Activated gamma-delta T cell (primary cell): ENCODE results near the gene GNAL.

Experiments
- DNase-seq: peaks from one replicate; lab custom pipeline; 2025; lab: John Stamatoyannopoulos, UW

The GNAL gene

DNA sequence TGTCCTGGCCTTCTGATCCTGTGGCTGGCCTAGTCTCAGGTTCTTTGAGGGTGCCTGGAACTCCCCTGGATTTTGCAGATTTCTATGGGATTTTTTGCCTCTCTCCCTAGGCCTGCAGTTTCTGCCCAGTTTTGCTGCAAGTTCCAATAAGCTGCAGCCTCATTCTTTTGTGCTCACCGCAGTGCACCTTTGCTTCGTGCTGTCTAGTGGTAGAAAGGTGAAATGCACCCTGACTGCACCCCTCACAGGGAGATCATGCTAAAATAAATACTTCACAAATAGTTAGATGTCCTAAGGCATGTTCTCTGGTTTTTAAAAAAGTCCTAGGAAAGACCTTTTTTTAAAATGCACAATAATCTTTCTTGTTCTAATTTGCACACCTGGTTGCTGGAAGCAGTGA lies 72.5 kb downstream of the GNAL start:
- DNase-seq, result no peak

DNA sequence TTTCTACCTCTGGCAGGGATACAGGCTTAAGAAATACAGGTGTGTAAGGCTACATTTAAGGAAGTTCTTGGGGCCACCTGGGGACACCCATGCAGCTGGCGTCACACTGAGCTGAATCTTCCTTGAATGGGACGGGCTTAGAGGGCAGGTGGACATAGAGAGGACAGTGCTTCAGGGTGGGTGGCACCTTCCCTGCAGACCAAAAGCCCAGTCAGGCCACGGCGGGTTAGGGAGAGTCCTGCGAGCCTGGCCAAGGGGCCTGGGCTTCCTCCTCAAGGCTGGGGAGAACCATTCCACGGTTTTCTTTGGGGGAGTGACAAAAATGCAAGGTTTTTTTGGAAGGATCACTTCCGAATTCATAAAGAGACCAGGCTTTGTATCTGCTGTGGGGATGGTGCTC lies 73.4 kb downstream of the GNAL start:
- no peak for DNase-seq

DNA sequence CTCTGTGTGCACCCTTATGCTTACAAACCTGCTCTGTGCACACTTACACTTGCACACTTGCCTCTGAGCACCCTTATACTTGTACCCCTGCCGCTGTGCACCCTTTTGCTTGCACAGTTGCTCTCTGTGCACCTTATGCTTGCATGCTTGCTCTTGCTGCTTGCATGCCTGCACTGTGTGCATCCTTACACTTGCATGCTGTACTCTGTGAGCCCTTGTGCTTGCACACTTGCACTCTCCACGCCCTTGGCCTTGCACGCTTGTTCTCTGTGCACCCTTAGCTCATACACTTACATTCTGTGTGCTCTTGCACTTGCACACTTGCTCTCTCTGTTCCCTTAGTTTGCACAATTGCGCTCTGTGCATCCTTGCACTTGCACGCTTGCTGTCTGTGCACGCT lies 78.3 kb downstream of the GNAL start:
- no peak for DNase-seq

DNA sequence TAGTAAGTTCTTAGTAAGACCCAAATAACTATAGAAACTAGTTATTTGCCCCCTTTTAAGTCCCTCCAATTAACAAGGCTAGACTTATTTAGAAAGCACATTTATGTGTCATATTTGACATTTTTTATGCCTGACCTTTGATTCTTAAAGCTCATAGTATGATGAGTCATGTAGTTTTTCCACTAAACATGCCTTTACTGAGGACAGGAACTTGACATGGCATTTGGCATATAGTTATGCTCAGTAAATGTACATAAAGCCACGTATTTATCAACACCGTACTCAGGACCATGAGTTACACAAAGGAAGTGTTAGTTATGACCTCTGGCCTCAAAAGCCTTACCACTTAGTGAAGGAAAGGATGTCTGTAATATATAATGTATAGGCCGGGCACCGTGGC lies 78.9 kb downstream of the GNAL start:
- DNase-seq, result no peak

DNA sequence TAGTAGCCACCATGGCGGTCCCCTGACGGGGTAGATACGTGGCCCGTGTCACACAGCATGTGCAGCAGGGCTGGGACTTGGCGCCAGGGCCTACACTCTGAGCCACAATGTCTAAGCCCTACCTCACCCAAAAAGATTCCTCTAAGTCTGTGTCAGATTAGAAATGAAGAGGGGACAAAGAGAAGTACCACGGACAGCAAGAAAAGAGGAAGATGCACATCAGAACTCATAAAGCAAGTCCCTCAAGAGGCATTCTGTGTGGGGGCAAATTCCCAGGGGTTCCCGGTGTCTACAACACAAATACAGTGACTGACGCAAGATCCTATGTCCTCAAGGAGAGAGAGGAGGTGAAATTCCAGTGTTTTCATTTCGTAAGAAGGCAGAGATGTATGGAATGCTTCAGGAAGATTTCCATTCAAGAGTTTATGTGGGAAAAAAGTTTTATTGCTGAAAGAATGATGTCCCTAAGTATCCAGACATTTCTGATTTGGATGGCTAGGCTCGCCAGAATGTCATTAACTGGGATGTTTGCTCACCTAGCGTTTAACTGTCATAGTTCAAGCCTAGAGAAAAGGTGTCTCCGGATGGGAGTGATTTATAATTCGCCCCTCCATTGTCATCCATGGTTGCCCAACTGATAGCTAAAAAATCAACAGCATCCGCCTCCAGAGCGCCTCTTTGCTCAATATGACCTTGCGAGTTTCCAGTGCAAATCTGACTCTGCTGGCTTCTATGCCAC lies 86.5 kb downstream of the GNAL start:
- no peak for DNase-seq

DNA sequence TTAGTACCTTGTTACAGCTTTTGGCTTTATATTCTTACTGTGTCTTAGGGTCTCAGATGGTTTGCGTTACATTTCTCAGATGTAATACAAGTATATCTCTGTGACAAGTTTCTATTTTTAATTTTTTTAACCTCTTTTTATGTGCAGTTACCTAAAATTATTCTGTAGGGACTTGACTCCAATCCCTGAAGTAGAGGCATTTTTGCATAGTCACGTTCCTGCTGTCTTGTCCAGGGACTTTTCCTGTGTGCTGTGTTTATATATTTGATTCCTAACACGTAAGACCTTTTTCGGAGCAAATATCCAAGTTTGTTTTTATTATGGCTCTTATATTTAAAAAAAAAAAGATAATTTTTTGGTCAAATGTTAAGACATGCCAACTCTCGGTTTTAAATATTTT lies 91.0 kb downstream of the GNAL start:
- no peak for DNase-seq

DNA sequence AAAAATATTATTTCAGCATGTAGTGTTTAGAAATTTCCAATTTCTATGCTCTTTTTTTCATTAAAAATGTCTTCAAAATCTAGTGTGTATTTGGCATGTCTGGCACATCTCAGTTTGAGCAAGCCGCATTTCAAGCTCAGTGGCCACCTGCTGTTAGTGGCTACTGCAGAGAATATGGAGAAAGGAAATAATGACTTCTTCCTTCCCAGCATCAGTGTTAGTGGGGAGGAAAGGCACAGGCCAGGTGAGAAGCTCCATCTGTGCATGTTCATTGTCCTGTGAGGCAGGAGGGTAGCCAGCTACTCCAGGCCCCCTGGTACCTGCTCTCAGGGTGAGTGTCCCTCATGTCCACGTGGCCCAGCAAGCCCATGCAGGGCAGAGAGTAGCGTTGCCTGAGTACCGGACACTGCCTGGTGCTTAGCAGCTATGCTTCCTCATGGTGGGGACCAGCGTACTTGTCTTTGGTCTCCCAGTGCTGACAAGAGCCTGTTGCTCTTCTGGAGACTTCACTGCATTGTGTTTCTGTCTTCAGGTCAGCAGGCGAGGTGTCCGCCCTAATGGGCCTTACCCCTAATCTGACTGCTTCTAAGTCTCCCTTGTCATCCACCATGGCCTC lies 94.8 kb downstream of the GNAL start:
- DNase-seq, result no peak

DNA sequence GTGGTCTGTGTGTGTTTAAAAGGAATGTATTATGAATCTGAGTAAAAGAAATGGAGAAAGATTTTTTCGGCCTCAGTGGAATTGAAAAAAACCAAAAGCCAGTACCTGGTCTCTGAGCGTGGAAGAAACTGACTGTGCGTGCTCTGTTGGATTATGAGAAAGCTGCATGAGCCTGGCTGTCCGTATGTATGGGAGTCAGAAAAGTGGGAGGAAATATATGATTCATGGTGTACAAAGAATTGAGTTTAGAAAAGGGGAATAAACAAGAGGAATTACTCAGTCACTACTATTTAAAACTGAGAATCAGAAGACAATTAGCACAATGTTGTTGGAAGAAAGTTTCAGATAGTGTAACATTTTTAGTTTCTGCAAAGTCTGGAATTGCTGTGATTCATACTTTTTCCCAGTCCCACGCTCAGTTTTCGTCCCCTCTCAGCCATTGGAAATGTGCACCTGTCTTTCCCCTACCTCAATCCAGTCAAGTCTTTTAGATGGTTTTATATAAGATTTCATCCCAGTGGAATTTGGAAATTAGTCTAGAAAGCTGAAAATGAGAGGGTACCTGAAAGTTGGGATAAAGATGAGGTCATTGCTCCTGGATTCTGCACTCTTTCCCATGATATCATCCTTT lies 95.7 kb downstream of the GNAL start:
- DNase-seq, result no peak

DNA sequence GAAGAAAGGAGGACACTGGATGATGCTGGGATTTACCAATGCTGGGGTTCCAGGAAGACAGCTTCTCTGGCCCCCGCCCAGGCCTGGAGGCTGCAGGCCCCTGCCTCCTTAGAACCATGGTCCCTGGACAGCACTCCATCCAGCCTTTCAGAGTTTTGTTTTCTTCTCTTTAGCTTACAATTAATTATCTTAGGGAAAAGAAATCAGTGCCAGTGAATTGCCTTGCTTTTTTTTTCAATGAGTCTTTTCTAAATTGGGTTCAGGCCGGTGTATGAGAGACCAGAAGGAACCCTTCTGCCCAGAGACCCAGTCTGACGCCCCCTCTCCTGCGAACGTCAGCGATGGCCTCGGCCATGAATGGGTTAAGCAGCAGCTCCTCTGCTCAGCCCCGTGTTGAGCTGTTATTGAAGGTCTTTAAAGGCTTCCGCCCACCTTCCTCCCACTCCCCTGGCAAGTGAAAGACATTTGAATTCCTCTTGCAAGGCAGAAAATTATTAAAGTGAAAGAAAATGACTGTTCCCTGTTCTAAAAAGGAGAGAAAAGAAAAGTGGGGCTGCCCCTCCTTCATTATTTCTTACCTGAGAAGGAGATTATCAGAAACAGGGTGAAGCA lies 96.5 kb downstream of the GNAL start:
- no peak for DNase-seq

DNA sequence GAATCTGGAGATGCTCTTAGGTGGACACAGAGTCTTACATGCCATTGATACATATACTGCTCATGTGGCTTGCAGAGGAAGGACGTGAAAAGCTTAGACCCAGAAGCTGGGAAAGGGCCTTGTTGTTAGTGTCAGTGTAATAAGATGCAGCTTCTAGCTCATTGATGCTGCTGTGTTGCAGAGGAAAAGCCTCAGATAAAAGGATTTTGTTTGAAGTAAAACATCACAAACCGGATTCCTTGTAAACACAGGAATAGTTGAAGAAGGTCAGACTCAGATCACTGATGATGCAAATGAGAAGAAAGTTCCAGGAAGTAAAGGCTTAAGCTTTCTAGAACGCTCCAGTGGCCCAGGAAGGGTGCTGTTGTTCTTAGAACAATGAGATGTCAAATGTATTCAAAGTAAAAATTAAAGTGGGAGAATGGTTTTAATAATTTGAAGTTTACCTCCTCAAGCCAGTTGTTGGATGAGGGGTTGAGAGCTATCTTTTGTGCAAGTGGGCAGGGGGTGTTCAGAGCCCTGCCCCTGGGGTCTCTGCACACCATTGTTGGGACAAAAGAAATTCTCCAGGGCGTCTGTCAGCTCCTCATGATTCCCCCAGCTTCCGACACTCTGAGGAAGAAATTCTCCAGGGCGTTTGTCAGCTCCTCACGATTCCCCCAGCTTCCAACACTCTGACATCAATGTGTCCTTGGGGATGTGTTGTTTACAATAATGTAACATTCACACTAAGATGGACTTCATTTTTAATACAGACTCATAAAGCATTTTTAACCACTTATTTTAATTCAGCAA lies 100.8 kb downstream of the GNAL start:
- DNase-seq, result no peak

DNA sequence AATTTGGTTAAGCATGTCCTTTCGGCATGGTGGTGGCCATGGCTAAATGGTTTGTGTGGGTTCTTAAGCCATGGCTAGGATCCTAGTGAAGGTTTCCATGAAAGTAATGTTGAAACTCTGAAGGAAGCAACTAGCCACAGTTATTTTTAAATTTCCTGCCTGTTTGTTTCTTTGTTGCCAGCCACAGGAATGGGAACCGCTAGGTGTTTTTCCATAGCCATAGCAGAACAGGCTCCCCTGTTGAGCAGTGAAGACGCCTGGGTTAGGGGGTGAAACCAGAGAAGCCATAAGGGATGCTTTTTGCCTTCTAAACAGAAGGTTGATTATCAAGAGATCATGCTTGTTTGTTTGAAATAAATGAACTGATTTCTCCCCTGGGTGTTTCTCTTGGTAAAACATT lies 102.1 kb downstream of the GNAL start:
- DNase-seq, result no peak

DNA sequence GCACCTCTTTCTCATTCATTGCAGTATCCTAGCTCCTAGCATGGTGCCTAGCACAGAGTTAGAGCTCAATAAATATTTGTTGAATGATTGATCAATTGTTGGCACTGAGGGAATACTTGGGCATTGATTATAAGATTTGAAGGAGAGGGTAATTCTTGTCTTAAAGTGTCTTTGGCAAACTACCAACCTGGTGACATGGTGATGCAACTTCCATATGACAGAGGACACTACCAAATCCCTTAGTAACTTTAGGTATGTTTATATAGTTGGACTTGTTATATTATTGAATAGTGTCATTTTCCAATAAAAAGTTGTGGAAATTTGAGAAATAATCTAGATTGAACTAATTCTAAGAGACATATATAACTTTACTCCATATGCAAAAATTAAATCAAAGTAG lies 103.6 kb downstream of the GNAL start:
- DNase-seq, result no peak

DNA sequence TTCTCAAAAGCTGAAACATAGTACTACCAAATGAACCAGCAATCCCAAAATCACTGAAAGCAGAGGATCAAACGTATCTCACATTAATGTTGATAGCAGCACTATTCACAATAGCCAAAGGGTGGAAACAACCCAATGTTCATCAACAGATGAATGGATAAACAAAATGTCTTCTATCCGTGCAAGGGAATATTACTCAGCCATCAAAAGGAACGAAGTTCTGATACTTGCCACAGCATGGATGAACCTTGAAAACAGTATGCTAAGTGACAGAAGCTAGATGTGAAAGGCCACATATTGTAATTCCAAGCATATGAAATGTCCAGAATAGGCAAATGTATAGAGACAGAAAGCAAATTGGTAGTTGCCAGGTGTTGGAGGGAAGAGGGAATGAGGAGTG lies 105.1 kb downstream of the GNAL start:
- no peak for DNase-seq

DNA sequence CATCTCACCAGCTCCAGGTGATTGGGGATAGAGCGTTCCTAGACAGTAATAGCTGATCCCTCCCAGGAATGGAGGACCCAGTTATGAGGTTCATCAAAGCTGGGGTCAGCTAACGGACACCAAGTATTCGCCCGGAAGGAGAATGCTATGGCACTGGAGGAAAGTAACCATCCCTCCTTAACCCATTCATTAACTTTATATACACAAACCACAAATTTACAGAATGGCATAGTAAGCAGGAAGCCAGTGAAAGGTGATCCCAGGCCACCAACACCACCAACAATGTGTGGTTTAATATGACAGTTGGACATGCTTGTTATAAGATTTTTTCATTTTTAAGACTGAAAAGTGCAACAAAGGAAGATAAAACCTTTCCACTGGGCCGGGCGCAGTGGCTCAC lies 106.9 kb downstream of the GNAL start:
- no peak for DNase-seq

DNA sequence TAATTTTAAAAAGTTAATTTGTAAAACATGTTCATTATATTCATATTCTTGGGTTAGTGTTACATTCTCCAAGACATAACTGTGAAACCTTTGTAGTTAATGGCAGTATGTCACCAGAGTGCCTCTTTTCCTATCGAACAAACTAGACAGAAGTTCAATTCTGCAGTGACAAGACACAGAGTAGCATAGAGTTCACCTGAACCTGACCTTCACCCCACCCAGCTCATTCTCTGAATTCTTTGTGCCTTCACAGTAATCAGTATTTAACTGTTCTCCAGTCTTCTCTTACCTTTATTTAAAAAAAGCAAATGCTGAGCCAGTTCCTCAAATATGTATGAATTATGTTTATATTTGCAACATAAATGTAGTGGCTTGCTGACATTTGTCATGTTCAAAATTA lies 109.2 kb downstream of the GNAL start:
- no peak for DNase-seq

DNA sequence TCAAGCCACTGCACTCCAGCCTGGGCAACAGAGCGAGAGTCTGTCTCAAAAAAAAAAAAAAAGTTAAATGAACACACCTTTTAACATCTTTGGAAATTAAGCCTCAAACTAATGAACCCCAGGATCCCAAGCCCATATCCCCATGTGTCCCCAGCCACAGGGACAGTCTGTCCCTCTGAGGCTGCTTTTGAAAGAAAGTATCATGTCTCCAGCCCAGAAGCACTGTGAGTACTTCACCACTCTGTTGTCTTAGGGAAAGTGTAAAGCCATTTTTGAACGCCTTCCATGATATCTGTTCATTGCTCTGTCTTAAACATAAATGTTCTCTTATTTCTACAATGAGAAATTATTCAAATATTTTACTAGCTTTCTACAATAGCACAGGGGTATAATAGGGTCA lies 110.0 kb downstream of the GNAL start:
- DNase-seq, result no peak

DNA sequence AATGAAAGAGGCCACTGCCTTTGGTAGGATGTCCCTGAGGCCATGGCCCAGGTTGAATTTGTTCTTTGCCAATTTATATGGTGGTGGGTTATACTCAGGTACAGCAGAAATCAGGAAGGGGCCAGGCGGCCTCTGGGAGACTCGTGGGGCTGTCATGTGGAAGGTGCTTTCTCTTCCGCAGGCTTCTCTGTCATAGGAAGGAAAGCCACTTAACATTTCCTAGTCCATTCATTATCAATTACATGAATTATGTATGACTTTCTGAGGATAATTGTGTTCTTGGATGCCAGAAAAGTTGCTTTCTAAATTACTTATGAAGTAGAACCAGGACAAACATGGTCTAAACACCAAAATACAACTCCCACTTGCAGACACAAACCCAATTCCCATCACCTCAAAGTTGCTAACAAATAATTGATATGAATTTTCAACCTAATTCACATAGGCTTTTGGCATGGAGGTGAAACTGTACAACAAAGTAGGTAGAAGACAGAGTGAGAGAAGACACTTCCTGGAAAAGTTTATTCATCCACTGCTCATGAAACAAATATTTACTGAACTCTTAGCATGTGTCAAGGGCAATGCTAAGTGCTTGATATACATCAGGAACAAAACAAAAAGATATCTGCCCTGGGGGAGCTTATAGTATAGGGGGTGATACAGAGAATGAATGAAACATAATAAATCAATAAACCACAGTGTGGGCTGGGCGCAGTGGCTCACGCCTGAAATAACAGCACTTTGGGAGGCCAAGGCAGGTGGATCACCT lies 111.7 kb downstream of the GNAL start:
- DNase-seq, result no peak

DNA sequence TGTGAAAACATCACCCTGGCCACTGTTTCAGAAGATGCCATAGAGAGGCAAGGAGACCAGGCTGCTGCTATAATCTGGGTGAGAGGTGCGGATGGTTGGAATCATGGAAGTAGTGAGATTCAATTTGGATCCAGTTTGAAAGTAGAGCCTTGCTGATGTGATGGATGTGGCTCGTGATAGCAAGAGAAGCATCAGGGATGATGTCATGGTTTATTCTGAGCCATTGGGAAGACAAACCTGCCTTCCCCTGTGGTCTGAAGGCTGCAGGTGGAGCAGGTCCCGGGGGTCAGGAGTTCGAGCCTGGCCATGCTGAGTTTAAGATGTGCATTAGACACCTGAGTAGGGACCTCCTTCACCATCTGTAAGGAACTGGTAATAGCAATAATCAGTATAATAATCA lies 112.5 kb downstream of the GNAL start:
- no peak for DNase-seq

DNA sequence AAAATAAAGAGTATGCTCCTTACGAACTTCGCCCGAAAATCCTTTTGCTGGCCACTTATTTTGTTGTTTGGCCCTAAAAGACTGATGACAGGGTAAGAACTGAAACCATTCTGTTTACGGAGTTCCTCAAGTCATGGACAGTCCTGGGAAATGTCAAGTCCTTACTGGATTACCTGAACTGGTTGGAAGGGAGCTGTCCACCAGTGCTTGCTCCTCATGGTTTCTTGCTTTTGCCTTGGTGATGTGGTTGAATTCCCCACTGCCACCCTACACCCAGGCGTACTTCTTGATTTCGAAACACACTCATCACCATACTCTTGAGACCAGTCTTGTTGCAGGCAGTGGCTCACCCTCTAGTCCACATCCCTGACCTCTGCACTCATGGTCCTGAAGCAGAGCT lies 113.1 kb downstream of the GNAL start:
- no peak for DNase-seq

DNA sequence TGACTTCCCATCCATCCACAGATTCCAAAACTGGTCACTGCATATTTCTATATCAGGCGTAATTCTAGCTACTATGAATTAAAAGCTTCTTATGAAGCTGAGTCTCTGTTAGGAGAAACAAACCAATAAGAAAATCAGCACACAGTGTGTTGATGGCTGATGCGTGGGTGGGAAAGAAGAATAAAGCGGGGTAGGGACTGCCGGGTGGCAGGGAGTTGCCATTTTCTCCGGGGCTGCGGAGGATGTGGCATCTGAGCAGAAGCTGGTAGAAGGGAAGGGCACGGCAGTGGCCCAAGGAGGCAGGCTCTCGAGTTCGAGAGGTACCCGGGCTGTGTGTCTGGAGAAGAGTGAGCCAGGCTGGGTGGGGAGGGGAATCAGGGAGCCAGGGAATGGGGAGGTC lies 113.5 kb downstream of the GNAL start:
- DNase-seq, result no peak

DNA sequence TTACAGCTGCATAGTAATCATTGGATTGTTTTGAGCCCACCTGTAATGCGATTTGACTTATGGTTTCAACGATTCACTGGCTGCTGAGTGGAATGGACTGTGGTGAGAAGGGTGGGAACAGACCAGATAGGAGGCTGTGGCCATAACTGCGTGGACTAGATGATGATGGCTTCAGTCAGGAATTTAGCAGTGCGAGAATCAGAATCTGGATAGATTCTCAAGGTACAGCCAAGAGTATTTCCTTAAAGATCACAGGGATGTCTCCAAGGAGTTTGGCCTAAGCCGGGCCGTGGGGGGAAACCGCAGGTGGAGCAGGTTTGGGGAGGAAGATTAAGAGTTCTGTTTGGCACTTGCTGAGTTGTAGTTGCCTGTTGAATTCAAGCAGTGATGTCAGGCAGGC lies 118.2 kb downstream of the GNAL start:
- no peak for DNase-seq
